Uterus (tissue), 4 donors: Measurements from ENCODE around the gene ALMS1. TPM values are rescaled to one million over a fixed set of nuclear protein-coding genes. Genes with fewer than 3 reads are reported as not detected.
"Not testable (repeated sequence)": the region's sequence is repeated elsewhere in the genome, so short reads cannot be mapped to it uniquely, and the experiment has no call there.

Experiments
- DNase-seq, 2 donors: peaks; one replicate each; pipeline ENCODE4 v3.0.0-alpha.2; 2019 to 2020
- H3K27ac ChIP-seq, 2 donors: fragments of 200-600 bp; sonication (generic); 1 replicate in 1 of 2; 2 replicates in 1 of 2; pipeline ENCODE4 v1.5.1; 2016 to 2018
- H3K27me3 ChIP-seq, 2 donors: fragments of 200-600 bp; sonication (generic); one replicate each; pipeline ENCODE4 v1.5.1; 2018 to 2019; ENCODE audit warnings: control low read depth in 1 of 2
- H3K36me3 ChIP-seq, 2 donors: fragments of 200-600 bp; sonication (generic); one replicate each; pipeline ENCODE4 v1.5.1; 2019; ENCODE audit warnings: control low read depth in 1 of 2
- H3K4me1 ChIP-seq, 2 donors: fragments of 200-600 bp; sonication (generic); one replicate each; pipeline ENCODE4 v1.5.1; 2018 to 2019; ENCODE audit warnings: control low read depth in 1 of 2
- H3K4me3 ChIP-seq, 2 donors: fragments of 200-600 bp; sonication (generic); 1 replicate in 1 of 2; 2 replicates in 1 of 2; pipeline ENCODE4 v1.5.1; 2018 to 2019; ENCODE audit warnings: mild to moderate bottlenecking in 1 of 2
- H3K9me3 ChIP-seq, 2 donors: fragments of 200-600 bp; sonication (generic); one replicate each; pipeline ENCODE4 v1.5.1; 2019; ENCODE audit warnings: control low read depth in 1 of 2
- POLR2A ChIP-seq, 2 donors: fragments of 450-650 bp; IDR thresholded peaks; one replicate each; pipeline ENCODE4 v1.6.1; 2016; ENCODE audit warnings: antibody characterized with exemption in 2 of 2, mild to moderate bottlenecking in 1 of 2, moderate library complexity in 1 of 2
- intact Hi-C: fragments of 100-400 bp; cut with DNase I; formaldehyde crosslinking; loops from one replicate; pipeline ENCODE4 v1.15.1; 2023; ENCODE audit warnings: low total_unique reads
- total RNA-seq, 4 donors: library from RNA; depleted of rRNA in 3 of 4; stranded (reverse); fragments of >200 nt in 3 of 4; gene quantifications; one replicate each; pipeline versions ENCODE4 v1.1.0 to v1.2.4, GENCODE V29; 2014 to 2023
- TF ChIP-seq, protein P1 (sequence below), 4 experiments: fragments of 200-600 bp in 2 of 4; fragments of 450-650 bp in 2 of 4; sonication (generic) in 2 of 4; IDR thresholded peaks; one replicate each; pipeline ENCODE4 v1.5.1; 2016 to 2019; ENCODE audit warnings: antibody characterized with exemption in 4 of 4, mild to moderate bottlenecking in 2 of 4, moderate library complexity in 1 of 4
- donor health status: DM: yes; HTN: yes; CAD: no.

The ALMS1 gene
- total RNA-seq, 4 donors from 2014 or later: 21.5 to 52.1 (median 44.6) TPM

GRCh38 chr2:73457982-73458381, 72.3 kb downstream of the ALMS1 start:
- Histone ChIP-seq H3K27ac (no peak overlapping the region), H3K9me3 (no peaks in the 10 kb centered on the region), H3K4me3 (no peak overlapping the region), H3K4me1 (no peaks in the 10 kb centered on the region), H3K27me3 (no peaks in the 10 kb centered on the region), H3K36me3 (no peaks in the 10 kb centered on the region)
- TF ChIP-seq, protein P1, sequence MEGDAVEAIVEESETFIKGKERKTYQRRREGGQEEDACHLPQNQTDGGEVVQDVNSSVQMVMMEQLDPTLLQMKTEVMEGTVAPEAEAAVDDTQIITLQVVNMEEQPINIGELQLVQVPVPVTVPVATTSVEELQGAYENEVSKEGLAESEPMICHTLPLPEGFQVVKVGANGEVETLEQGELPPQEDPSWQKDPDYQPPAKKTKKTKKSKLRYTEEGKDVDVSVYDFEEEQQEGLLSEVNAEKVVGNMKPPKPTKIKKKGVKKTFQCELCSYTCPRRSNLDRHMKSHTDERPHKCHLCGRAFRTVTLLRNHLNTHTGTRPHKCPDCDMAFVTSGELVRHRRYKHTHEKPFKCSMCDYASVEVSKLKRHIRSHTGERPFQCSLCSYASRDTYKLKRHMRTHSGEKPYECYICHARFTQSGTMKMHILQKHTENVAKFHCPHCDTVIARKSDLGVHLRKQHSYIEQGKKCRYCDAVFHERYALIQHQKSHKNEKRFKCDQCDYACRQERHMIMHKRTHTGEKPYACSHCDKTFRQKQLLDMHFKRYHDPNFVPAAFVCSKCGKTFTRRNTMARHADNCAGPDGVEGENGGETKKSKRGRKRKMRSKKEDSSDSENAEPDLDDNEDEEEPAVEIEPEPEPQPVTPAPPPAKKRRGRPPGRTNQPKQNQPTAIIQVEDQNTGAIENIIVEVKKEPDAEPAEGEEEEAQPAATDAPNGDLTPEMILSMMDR (IDR thresholded peaks at IDR 0.05): no peak
- TF ChIP-seq POLR2A (IDR thresholded peaks at IDR 0.05): no peak
- no peak for DNase-seq
- intact Hi-C loops: no loop called here

GRCh38 chr2:73462388-73462787, 76.8 kb downstream of the ALMS1 start:
- H3K9me3 ChIP-seq, H3K4me1 ChIP-seq, H3K4me3 ChIP-seq, H3K27me3 ChIP-seq, DNase-seq, H3K27ac ChIP-seq, H3K36me3 ChIP-seq, intact Hi-C loops: not testable (repeated sequence)

- H3K36me3 ChIP-seq: no peaks in the 10 kb centered on the region
- no peaks in the 10 kb centered on the region for H3K9me3 ChIP-seq
- no peak overlapping the region for H3K4me3 ChIP-seq
- intact Hi-C loops: no loop called here
- H3K27me3 ChIP-seq: no peaks in the 10 kb centered on the region
- TF ChIP-seq, protein P1 (IDR thresholded peaks at IDR 0.05): no peak
- no peak for TF ChIP-seq POLR2A (IDR thresholded peaks at IDR 0.05)
- no peak overlapping the region for H3K27ac ChIP-seq
- H3K4me1 ChIP-seq: no peaks in the 10 kb centered on the region
- DNase-seq: no peak
Observed at GRCh38 chr2:73468376-73468775, 82.7 kb downstream of the ALMS1 start.

GRCh38 chr2:73483874-73484273, 98.2 kb downstream of the ALMS1 start:
- H3K36me3 ChIP-seq, intact Hi-C loops, DNase-seq, H3K27me3 ChIP-seq, H3K4me1 ChIP-seq, H3K27ac ChIP-seq, H3K4me3 ChIP-seq, H3K9me3 ChIP-seq: not testable (repeated sequence)

DNA sequence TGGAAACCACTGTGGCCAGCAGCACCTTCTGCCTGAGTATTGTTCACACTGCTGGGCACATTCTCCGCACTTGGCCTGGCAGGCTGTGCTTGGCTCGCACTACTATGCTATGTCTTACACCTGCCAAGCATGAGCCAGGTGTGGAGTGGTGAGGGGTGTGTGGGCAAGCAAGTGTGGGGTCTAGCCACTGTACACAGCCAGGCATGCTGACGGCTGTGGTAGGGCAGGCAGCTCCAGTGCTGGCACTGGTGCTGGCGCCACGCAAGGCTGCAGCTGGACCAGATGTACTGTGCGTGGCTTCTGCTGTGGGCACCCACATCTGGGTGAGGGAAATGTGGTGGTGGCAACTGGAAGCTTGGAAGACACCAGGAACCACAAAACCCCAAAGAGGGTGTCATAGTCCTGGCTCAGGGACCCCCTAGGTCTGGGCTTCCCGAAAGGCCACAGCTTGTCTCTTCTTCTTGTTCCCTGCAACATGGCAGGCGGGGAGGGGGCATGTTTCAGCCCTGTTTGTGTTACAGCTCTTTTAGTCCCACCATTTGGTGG, 101.5 kb downstream of the ALMS1 start:
- no peaks in the 10 kb centered on the region for H3K36me3 ChIP-seq
- intact Hi-C loops: no loop called here
- no peak overlapping the region for H3K27ac ChIP-seq
- TF ChIP-seq, protein P1 (IDR thresholded peaks at IDR 0.05): no peak
- TF ChIP-seq POLR2A (IDR thresholded peaks at IDR 0.05): no peak
- H3K4me1 ChIP-seq: no peaks in the 10 kb centered on the region
- no peak for DNase-seq
- H3K4me3 ChIP-seq: no peak overlapping the region
- H3K9me3 ChIP-seq: no peaks in the 10 kb centered on the region
- no peaks in the 10 kb centered on the region for H3K27me3 ChIP-seq

DNA sequence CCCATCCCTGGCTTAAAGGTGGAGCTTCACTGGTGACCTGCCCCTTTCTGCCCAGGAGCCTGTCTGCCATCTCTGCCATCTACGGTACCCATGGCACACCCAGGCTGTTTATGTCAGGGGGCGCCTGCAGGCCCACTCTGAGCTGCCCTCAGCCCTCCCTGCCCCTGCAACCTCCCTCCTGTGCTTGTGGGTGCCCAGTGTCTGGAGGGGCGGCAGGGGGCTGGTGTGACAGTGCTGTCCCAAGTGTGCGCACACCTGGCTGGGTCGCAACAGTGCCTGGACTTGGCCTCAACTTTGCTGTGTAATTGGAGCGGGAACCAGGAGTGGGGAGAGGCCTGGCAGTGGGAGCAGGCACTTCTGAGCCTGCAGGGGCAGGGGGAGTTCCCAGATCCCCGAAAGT, 102.4 kb downstream of the ALMS1 start:
- DNase-seq: no peak
- TF ChIP-seq, protein P1 (IDR thresholded peaks at IDR 0.05): no peak
- no peak for TF ChIP-seq POLR2A (IDR thresholded peaks at IDR 0.05)
- Histone ChIP-seq H3K27ac (no peak overlapping the region), H3K4me3 (no peak overlapping the region), H3K36me3 (no peaks in the 10 kb centered on the region), H3K9me3 (no peaks in the 10 kb centered on the region), H3K4me1 (no peaks in the 10 kb centered on the region), H3K27me3 (no peaks in the 10 kb centered on the region)
- intact Hi-C loops: no loop called here
